ENCODE data around the gene BMPR1A.

BMPR1A gene

GRCh38 chr10:86969421-86970041 is 213.1 kb downstream of the BMPR1A start:
- H4K91ac ChIP-seq (ENCODE audit: low read depth, low read length), result no peak overlapping the region
- H3K4ac ChIP-seq (ENCODE audit: low read depth, low read length), result no peak overlapping the region
- no peak overlapping the region for H2BK5ac ChIP-seq (ENCODE audit: low read depth, low read length, poor library complexity)
- DNase-seq, result peak in 1 of 2 donors; percentile 27
- no peak overlapping the region for H3K18ac ChIP-seq (ENCODE audit: low read length)
- no peak overlapping the region for H3K4me2 ChIP-seq (ENCODE audit: low read length)
- H4K12ac ChIP-seq (ENCODE audit: low read depth, low read length), result no peak overlapping the region
- peaks cover 10 to 17% of the 10 kb centered on the region in 2 experiments for H3K4me1 ChIP-seq (ENCODE audit: control insufficient read depth in 1 of 2, insufficient read depth in 2 of 2, low read length in 2 of 2)
- H3K27me3 ChIP-seq (ENCODE audit: insufficient read depth, low read length), result no peaks in the 10 kb centered on the region
- no peak overlapping the region for H3K9ac ChIP-seq (ENCODE audit: low read length)
- H3K27ac ChIP-seq (ENCODE audit: low read depth, low read length), result no peak overlapping the region
- H3K36me3 ChIP-seq (ENCODE audit: control insufficient read depth in 1 of 2, insufficient read depth in 2 of 2, low read length in 2 of 2), result no peaks in the 10 kb centered on the region
- no peak overlapping the region for H2BK12ac ChIP-seq (ENCODE audit: low read length)
- WGBS (ENCODE audit: extremely low coverage, insufficient coverage, insufficient read length), result no CpG with 5 or more reads among the region's 8 CpGs
- no peak overlapping the region for H2AK5ac ChIP-seq (ENCODE audit: low read length)
- H2BK120ac ChIP-seq (ENCODE audit: insufficient read depth, low read length, poor library complexity), result no peak overlapping the region
- H3K9me3 ChIP-seq (ENCODE audit: insufficient read depth, low read depth, low read length), result no peaks in the 10 kb centered on the region
- H3K79me1 ChIP-seq (ENCODE audit: low read length), result peaks cover 7% of the 10 kb centered on the region
- no peak overlapping the region for H2AFZ ChIP-seq (ENCODE audit: insufficient read depth, low read length, poor library complexity)
- H3K23ac ChIP-seq (ENCODE audit: low read length), result no peak overlapping the region
- no peak overlapping the region for H4K8ac ChIP-seq (ENCODE audit: low read depth, low read length)
- peaks cover 5% of the 10 kb centered on the region for H3K79me2 ChIP-seq (ENCODE audit: control insufficient read depth, insufficient read depth, low read length, poor library complexity)
- no peak overlapping the region for H3K14ac ChIP-seq (ENCODE audit: low read length)
- no peak overlapping the region for H3K4me3 ChIP-seq (ENCODE audit: low read depth, low read length)

- no peaks in the 10 kb centered on the region for H3K36me3 ChIP-seq (ENCODE audit: control insufficient read depth in 1 of 2, insufficient read depth in 2 of 2, low read length in 2 of 2)
- peak overlapping the region; percentile 13 for H3K4ac ChIP-seq (ENCODE audit: low read depth, low read length)
- H3K4me3 ChIP-seq (ENCODE audit: low read depth, low read length), result peak overlapping the region; percentile 69
- H2BK120ac ChIP-seq (ENCODE audit: insufficient read depth, low read length, poor library complexity), result peak overlapping the region; percentile 37
- H2AK5ac ChIP-seq (ENCODE audit: low read length), result no peak overlapping the region
- peak overlapping the region; percentile 59 for H2AFZ ChIP-seq (ENCODE audit: insufficient read depth, low read length, poor library complexity)
- no peaks in the 10 kb centered on the region for H3K9me3 ChIP-seq (ENCODE audit: insufficient read depth, low read depth, low read length)
- no CpG with 5 or more reads among the region's 30 CpGs for WGBS (ENCODE audit: extremely low coverage, insufficient coverage, insufficient read length)
- peak overlapping the region; percentile 84 for H3K4me2 ChIP-seq (ENCODE audit: low read length)
- peak; percentile 38 to 52 for DNase-seq
- H2BK5ac ChIP-seq (ENCODE audit: low read depth, low read length, poor library complexity), result no peak overlapping the region
- H4K8ac ChIP-seq (ENCODE audit: low read depth, low read length), result peak overlapping the region; percentile 63
- H3K4me1 ChIP-seq (ENCODE audit: control insufficient read depth in 1 of 2, insufficient read depth in 2 of 2, low read length in 2 of 2), result peaks cover 10 to 17% of the 10 kb centered on the region in 2 experiments
- peaks cover 7% of the 10 kb centered on the region for H3K79me1 ChIP-seq (ENCODE audit: low read length)
- peak overlapping the region; percentile 16 for H2BK12ac ChIP-seq (ENCODE audit: low read length)
- H3K27ac ChIP-seq (ENCODE audit: low read depth, low read length), result no peak overlapping the region
- peak overlapping the region; percentile 58 for H3K18ac ChIP-seq (ENCODE audit: low read length)
- peak overlapping the region; percentile 43 for H3K14ac ChIP-seq (ENCODE audit: low read length)
- H3K9ac ChIP-seq (ENCODE audit: low read length), result no peak overlapping the region
- H3K23ac ChIP-seq (ENCODE audit: low read length), result no peak overlapping the region
- H4K12ac ChIP-seq (ENCODE audit: low read depth, low read length), result peak overlapping the region; percentile 63
- H3K79me2 ChIP-seq (ENCODE audit: control insufficient read depth, insufficient read depth, low read length, poor library complexity), result peaks cover 5% of the 10 kb centered on the region
- no peaks in the 10 kb centered on the region for H3K27me3 ChIP-seq (ENCODE audit: insufficient read depth, low read length)
- peak overlapping the region; percentile 58 for H4K91ac ChIP-seq (ENCODE audit: low read depth, low read length)
Observed at GRCh38 chr10:86970162-86970981, 214.0 kb downstream of the BMPR1A start.

GRCh38 chr10:86970982-86971231 is 214.5 kb downstream of the BMPR1A start:
- Histone ChIP-seq H3K79me1 (ENCODE audit: low read length) (peaks cover 7% of the 10 kb centered on the region), H3K36me3 (ENCODE audit: control insufficient read depth in 1 of 2, insufficient read depth in 2 of 2, low read length in 2 of 2) (no peaks in the 10 kb centered on the region), H4K91ac (ENCODE audit: low read depth, low read length) (peak overlapping the region; percentile 58), H3K14ac (ENCODE audit: low read length) (peak overlapping the region; percentile 43), H3K27me3 (ENCODE audit: insufficient read depth, low read length) (no peaks in the 10 kb centered on the region), H2AK5ac (ENCODE audit: low read length) (no peak overlapping the region), H3K4me2 (ENCODE audit: low read length) (peak overlapping the region; percentile 84), H3K4me3 (ENCODE audit: low read depth, low read length) (peak overlapping the region; percentile 69), H3K9ac (ENCODE audit: low read length) (no peak overlapping the region), H3K27ac (ENCODE audit: low read depth, low read length) (no peak overlapping the region), H2BK120ac (ENCODE audit: insufficient read depth, low read length, poor library complexity) (peak overlapping the region; percentile 37), H2BK12ac (ENCODE audit: low read length) (peak overlapping the region; percentile 16), H3K23ac (ENCODE audit: low read length) (no peak overlapping the region), H2AFZ (ENCODE audit: insufficient read depth, low read length, poor library complexity) (peak overlapping the region; percentile 59), H3K79me2 (ENCODE audit: control insufficient read depth, insufficient read depth, low read length, poor library complexity) (peaks cover 5% of the 10 kb centered on the region), H3K18ac (ENCODE audit: low read length) (peak overlapping the region; percentile 58), H4K12ac (ENCODE audit: low read depth, low read length) (peak overlapping the region; percentile 63), H3K4ac (ENCODE audit: low read depth, low read length) (peak overlapping the region; percentile 13), H3K9me3 (ENCODE audit: insufficient read depth, low read depth, low read length) (no peaks in the 10 kb centered on the region), H2BK5ac (ENCODE audit: low read depth, low read length, poor library complexity) (no peak overlapping the region), H4K8ac (ENCODE audit: low read depth, low read length) (peak overlapping the region; percentile 63), H3K4me1 (ENCODE audit: control insufficient read depth in 1 of 2, insufficient read depth in 2 of 2, low read length in 2 of 2) (peaks cover 10 to 17% of the 10 kb centered on the region in 2 experiments)
- DNase-seq, result no peak
- no CpG with 5 or more reads among the region's 20 CpGs for WGBS (ENCODE audit: extremely low coverage, insufficient coverage, insufficient read length)

GRCh38 chr10:86971232-86971991 is 215.0 kb downstream of the BMPR1A start:
- H4K8ac ChIP-seq (ENCODE audit: low read depth, low read length), result peak overlapping the region; percentile 83
- H3K4me3 ChIP-seq (ENCODE audit: low read depth, low read length), result peak overlapping the region; percentile 69
- no peaks in the 10 kb centered on the region for H3K27me3 ChIP-seq (ENCODE audit: insufficient read depth, low read length)
- DNase-seq, result peak; percentile 76 to 79
- peak overlapping the region; percentile 41 for H4K12ac ChIP-seq (ENCODE audit: low read depth, low read length)
- H3K14ac ChIP-seq (ENCODE audit: low read length), result peak overlapping the region; percentile 77
- H3K9me3 ChIP-seq (ENCODE audit: insufficient read depth, low read depth, low read length), result no peaks in the 10 kb centered on the region
- peak overlapping the region; percentile 84 for H3K4me2 ChIP-seq (ENCODE audit: low read length)
- no peaks in the 10 kb centered on the region for H3K36me3 ChIP-seq (ENCODE audit: control insufficient read depth in 1 of 2, insufficient read depth in 2 of 2, low read length in 2 of 2)
- peaks cover 10 to 15% of the 10 kb centered on the region in 2 experiments for H3K4me1 ChIP-seq (ENCODE audit: control insufficient read depth in 1 of 2, insufficient read depth in 2 of 2, low read length in 2 of 2)
- no peak overlapping the region for H3K9ac ChIP-seq (ENCODE audit: low read length)
- H3K18ac ChIP-seq (ENCODE audit: low read length), result peak overlapping the region; percentile 58
- WGBS (ENCODE audit: extremely low coverage, insufficient coverage, insufficient read length), result no CpG with 5 or more reads among the region's 66 CpGs
- peaks cover 5% of the 10 kb centered on the region for H3K79me2 ChIP-seq (ENCODE audit: control insufficient read depth, insufficient read depth, low read length, poor library complexity)
- no peak overlapping the region for H3K27ac ChIP-seq (ENCODE audit: low read depth, low read length)
- peak overlapping the region; percentile 32 for H2BK12ac ChIP-seq (ENCODE audit: low read length)
- peak overlapping the region; percentile 29 for H3K4ac ChIP-seq (ENCODE audit: low read depth, low read length)
- no peak overlapping the region for H2BK5ac ChIP-seq (ENCODE audit: low read depth, low read length, poor library complexity)
- H4K91ac ChIP-seq (ENCODE audit: low read depth, low read length), result peak overlapping the region; percentile 82
- H3K79me1 ChIP-seq (ENCODE audit: low read length), result peaks cover 7% of the 10 kb centered on the region
- H2AK5ac ChIP-seq (ENCODE audit: low read length), result no peak overlapping the region
- H2BK120ac ChIP-seq (ENCODE audit: insufficient read depth, low read length, poor library complexity), result peak overlapping the region; percentile 70
- H2AFZ ChIP-seq (ENCODE audit: insufficient read depth, low read length, poor library complexity), result peak overlapping the region; percentile 95
- no peak overlapping the region for H3K23ac ChIP-seq (ENCODE audit: low read length)

Measured in trophoblast cell (in vitro differentiated cells and primary cell).